Measurements from ENCODE around the gene GFER. TPM values are rescaled to one million over a fixed set of nuclear protein-coding genes. Genes with fewer than 3 reads are reported as not detected.
A peak's percentile ranks its signal among the peaks of the same experiment; 100 is the strongest.

Gene GFER
- total and polyA plus RNA-seq, 9 of the 15 experiments (the other 6 are each of a cell fraction or from before 2014, with no cell fraction given) = 4.3 to 53.7 (median 19.8) TPM

GRCh38 chr16:1971796-1972489 is 12.1 kb upstream of the GFER start, which contains the start of gene TBL3 (continued):
- peak; percentile 100 for TF ChIP-seq C11orf30 (IDR thresholded peaks at IDR 0.05; ENCODE audit: low read depth)
- peak; percentile 96 for TF ChIP-seq EP400 (IDR thresholded peaks at IDR 0.05)
- no peak for TF ChIP-seq ZNF24 (IDR thresholded peaks at IDR 0.05)
- TF ChIP-seq MITF (IDR thresholded peaks at IDR 0.05) = no peak
- TF ChIP-seq HNRNPL (IDR thresholded peaks at IDR 0.05; ENCODE audit: low read depth, low read length) = peak; percentile 34; the same call in 1 of the 2 replicates
- TF ChIP-seq CC2D1A (IDR thresholded peaks at IDR 0.05) = no peak
- TF ChIP-seq GATAD2A (IDR thresholded peaks at IDR 0.05) = peak; percentile 53; the same call in 1 of the 2 replicates
- TF ChIP-seq YBX1 (IDR thresholded peaks at IDR 0.05) = no peak
- TF ChIP-seq ETV1 (tag; conservative IDR thresholded peaks at IDR 0.05; ENCODE audit: low read depth) = peak; percentile 96
- no peak for TF ChIP-seq PYGO2 (tag; IDR thresholded peaks at IDR 0.05)
- peak; percentile 75 for TF ChIP-seq DACH1 (IDR thresholded peaks at IDR 0.05; ENCODE audit: partially characterized antibody)
- TF ChIP-seq ATF1 (CRISPR knock-in tag; IDR thresholded peaks at IDR 0.05) = peak; percentile 100
- peak; percentile 100 for TF ChIP-seq ATF1 (tag; IDR thresholded peaks at IDR 0.05)
- TF ChIP-seq MNT (conservative IDR thresholded peaks at IDR 0.05) = peak; percentile 92 to 97
- peak; percentile 73; the same call in 1 of the 2 replicates for TF ChIP-seq GTF2F1 (IDR thresholded peaks at IDR 0.05; ENCODE audit: low read depth, low read length)
- TF ChIP-seq ZNF217 (CRISPR knock-in tag; IDR thresholded peaks at IDR 0.05) = no peak
- peak; percentile 85 for TF ChIP-seq MXI1 (IDR thresholded peaks at IDR 0.05; ENCODE audit: low read depth, low read length)
- no peak for TF ChIP-seq BRCA1 (IDR thresholded peaks at IDR 0.05)
- no peak for TF ChIP-seq BRCA1 (CRISPR knock-in tag; IDR thresholded peaks at IDR 0.05)
- peak; percentile 71; the same call in 1 of the 2 replicates for TF ChIP-seq MYNN (IDR thresholded peaks at IDR 0.05)
- no peak for TF ChIP-seq MYNN (CRISPR knock-in tag; IDR thresholded peaks at IDR 0.05)
- 0 out of 2 replicates have a peak, but pooled peaks have one; percentile 58 for TF ChIP-seq ZNF311 (CRISPR knock-in tag; IDR thresholded peaks at IDR 0.05)
- TF ChIP-seq ZBTB33 (CRISPR knock-in tag; IDR thresholded peaks at IDR 0.05) = peak; percentile 81
- peak; percentile 99 for TF ChIP-seq ELF1 (tag; IDR thresholded peaks at IDR 0.05)
- peak; percentile 24 for TF ChIP-seq HNRNPLL (IDR thresholded peaks at IDR 0.05; ENCODE audit: low read depth, low read length, poor library complexity, severe bottlenecking)
- no peak; the same call in 1 of the 2 replicates for TF ChIP-seq XRCC5 (IDR thresholded peaks at IDR 0.05; ENCODE audit: low read depth, low read length)
- TF ChIP-seq SIN3A (IDR thresholded peaks at IDR 0.05; ENCODE audit: borderline replicate concordance in 2 of 2, control insufficient read depth in 1 of 2, low read depth in 2 of 2, low read length in 2 of 2) = peak; percentile 95 to 99
- no peak for TF ChIP-seq HDGF (IDR thresholded peaks at IDR 0.05)
